Adrenal gland (tissue), 12 donors: Measurements from ENCODE around the gene SLC6A8. TPM values are rescaled to one million over a fixed set of nuclear protein-coding genes. Genes with fewer than 3 reads are reported as not detected.

ENCODE experiments used
- DNase-seq, 7 donors: peaks; one replicate each; pipeline ENCODE4 v3.0.0-alpha.2; 2019 to 2020
- H3K27ac ChIP-seq, 5 donors: fragments of 200-600 bp; sonication (generic) in 4 of 5; 1 replicate in 3 of 5; 2 replicates in 2 of 5; pipeline versions ENCODE4 v1.5.1 to v1.8.0; 2016 to 2020; ENCODE audit warnings: mild to moderate bottlenecking in 1 of 5
- H3K27me3 ChIP-seq: fragments of 200-600 bp; 2 replicates; pipeline ENCODE4 v1.8.0; 2021
- H3K36me3 ChIP-seq, 2 donors: fragments of 200-600 bp; replicated peaks in 1 of 2; 1 replicate in 1 of 2; 2 replicates in 1 of 2; pipeline versions ENCODE4 v1.5.1 to v1.8.0; 2018 to 2022
- H3K4me1 ChIP-seq, 2 donors: fragments of 200-600 bp; replicated peaks in 1 of 2; 1 replicate in 1 of 2; 2 replicates in 1 of 2; pipeline versions ENCODE4 v1.5.1 to v1.8.0; 2018 to 2021
- H3K4me3 ChIP-seq, 4 donors: fragments of 200-600 bp; sonication (generic) in 3 of 4; one replicate each; pipeline ENCODE4 v1.5.1; 2016 to 2018
- H3K9me3 ChIP-seq, 3 donors: fragments of 200-600 bp; sonication (generic) in 1 of 3; replicated peaks in 1 of 3; 1 replicate in 2 of 3; 2 replicates in 1 of 3; pipeline versions ENCODE4 v1.5.1 to v1.8.0; 2016 to 2021
- CTCF ChIP-seq, 6 experiments: fragments of 450-650 bp in 4 of 6; fragments of 200-600 bp in 2 of 6; sonication (generic) in 1 of 6; IDR thresholded peaks; 1 replicate in 5 of 6; 2 replicates in 1 of 6; pipeline versions ENCODE4 v1.5.1 to v1.8.0; 2016 to 2021; ENCODE audit warnings: antibody characterized with exemption in 6 of 6, mild to moderate bottlenecking in 2 of 6, moderate library complexity in 1 of 6
- POLR2A ChIP-seq, 2 donors: fragments of 450-650 bp; IDR thresholded peaks; one replicate each; pipeline ENCODE4 v1.6.1; 2017; ENCODE audit warnings: antibody characterized with exemption in 2 of 2, mild to moderate bottlenecking in 2 of 2, moderate library complexity in 1 of 2
- WGBS, 4 donors: extraction: QIAGEN DNeasy Blood & Tissue Kit in 2 of 4; methylation state at CpG; one replicate each; pipeline versions ENCODE4 v1.1.5 to v1.1.7; 2013 to 2017; 5-methylcytosine and 5-hydroxymethylcytosine counted together
- intact Hi-C, 2 donors: fragments of 100-400 bp; cut with DNase I; formaldehyde crosslinking; loops; one replicate each; pipeline versions ENCODE4 v1.14.1 to v1.15.0; 2022 to 2023
- polyA plus RNA-seq, 3 donors: library from polyadenylated mRNA; stranded (reverse); fragments of 200-250 nt in 2 of 3; fragments of 350-450 nt in 1 of 3; fragmentation: Illumina TruSeq in 1 of 3; extraction: RNeasy Lipid Tissue Mini Kit (QIAGEN cat#74804) in 1 of 3; gene quantifications; one replicate each; pipeline ENCODE4 v1.2.3, GENCODE V29; 2013 to 2014
- total RNA-seq, 9 donors: library from RNA; depleted of rRNA in 4 of 9; stranded (reverse); fragments of >200 nt in 4 of 9; fragments of 120-200 nt in 1 of 9; fragmentation: NEBNext Ultra II Directional in 1 of 9; extraction: Animal tissue kit (Norgen Biotek cat#: 25700) in 1 of 9; gene quantifications; one replicate each; pipeline versions ENCODE4 v1.1.0 to v1.2.4, GENCODE V29; 2013 to 2023
- donor health status: healthy with polysubstance abuse.
- donor health status: Bipolar disorder and iron deficiency.
- donor health status: DM: yes; HTN: yes; CAD: no.
- donor health status: DM: no; HTN: no; CAD: no.
- donor health status: DM: no; HTN: no; CAD: no.
- donor health status: DM: yes; HTN: yes; CAD: no.

The SLC6A8 gene
- total and polyA plus RNA-seq, 12 donors, result 3.1 to 136 (median 67.0) TPM

- 43 to 79% (median 74%) methylated on average over 6 to 17 of the region's 17 CpGs for WGBS, 4 donors
- DNase-seq, result peak in 3 of 7 donors; percentile 3 to 5 (median 3)
- Histone ChIP-seq H3K4me1 (no peaks in the 10 kb centered on the region), H3K36me3 (no peaks in the 10 kb centered on the region), H3K27me3 (peaks cover 50% of the 10 kb centered on the region), H3K4me3 (no peak overlapping the region), H3K27ac (no peak overlapping the region), H3K9me3 (no peaks in the 10 kb centered on the region)
- intact Hi-C loops, result loop anchor here (5.0 to 10.0 kb wide), 2 partner anchors 36 to 94 kb away; no protein-coding TSS in a partner anchor
- TF ChIP-seq CTCF (IDR thresholded peaks at IDR 0.05) (no peak), POLR2A (IDR thresholded peaks at IDR 0.05) (no peak)
These were observed 39.2 kb upstream of the SLC6A8 start for GRCh38 chrX:153648358-153649177.

- H3K4me3 ChIP-seq, result no peak overlapping the region
- intact Hi-C loops, result loop anchor here (5.0 to 10.0 kb wide), 2 partner anchors 37 to 95 kb away; no protein-coding TSS in a partner anchor
- DNase-seq, result peak; percentile 23 to 56 (median 50)
- TF ChIP-seq CTCF (IDR thresholded peaks at IDR 0.05), result peak; percentile 20 to 52 (median 36)
- no peak for TF ChIP-seq POLR2A (IDR thresholded peaks at IDR 0.05)
- H3K27me3 ChIP-seq, result peaks cover 50% of the 10 kb centered on the region
- H3K36me3 ChIP-seq, result no peaks in the 10 kb centered on the region
- no peak overlapping the region for H3K27ac ChIP-seq
- H3K4me1 ChIP-seq, result no peaks in the 10 kb centered on the region
- WGBS, 4 donors, result 77 to 83% (median 79%) methylated on average over 5 to 26 of the region's 26 CpGs
- H3K9me3 ChIP-seq, result no peaks in the 10 kb centered on the region
These were observed 38.4 kb upstream of the SLC6A8 start for GRCh38 chrX:153649178-153649914.

- TF ChIP-seq POLR2A (IDR thresholded peaks at IDR 0.05), result no peak
- TF ChIP-seq CTCF (IDR thresholded peaks at IDR 0.05), result no peak
- Histone ChIP-seq H3K9me3 (no peaks in the 10 kb centered on the region), H3K4me3 (no peak overlapping the region), H3K27ac (no peak overlapping the region), H3K27me3 (peaks cover 44% of the 10 kb centered on the region), H3K36me3 (no peaks in the 10 kb centered on the region), H3K4me1 (no peaks in the 10 kb centered on the region)
- 69 to 81% (median 71%) methylated on average over 2 to 40 of the region's 41 CpGs for WGBS, 4 donors
- intact Hi-C loops, result loop anchor here (5.0 to 10.0 kb wide), 2 partner anchors 38 to 95 kb away; no protein-coding TSS in a partner anchor
- DNase-seq, result peak in 4 of 7 donors; percentile 4 to 8 (median 5)
These were observed 37.6 kb upstream of the SLC6A8 start for GRCh38 chrX:153649915-153650782.
